Ishikawa (cell line): ENCODE measurements around the gene HHAT.

ENCODE experiments used
- CEBPB ChIP-seq: IDR thresholded peaks from 2 replicates; pipeline ENCODE4 v1.6.1; 2012
- CREB1 ChIP-seq: IDR thresholded peaks from 2 replicates; pipeline ENCODE4 v1.6.1; 2012; ENCODE audit warnings: low read depth
- EGR1 ChIP-seq: IDR thresholded peaks from 2 replicates; pipeline ENCODE4 v1.6.1; 2012
- EP300 ChIP-seq: IDR thresholded peaks from 2 replicates; pipeline ENCODE4 v1.6.1; 2012; ENCODE audit warnings: borderline replicate concordance
- FOXM1 ChIP-seq: IDR thresholded peaks from 2 replicates; pipeline ENCODE4 v1.6.1; 2012; ENCODE audit warnings: low read depth, borderline replicate concordance
- NFIC ChIP-seq: IDR thresholded peaks from 2 replicates; pipeline ENCODE4 v1.6.1; 2012
- RAD21 ChIP-seq: IDR thresholded peaks from 2 replicates; pipeline ENCODE4 v1.6.1; 2012; ENCODE audit warnings: low read depth
- REST ChIP-seq: IDR thresholded peaks from 2 replicates; pipeline ENCODE4 v1.6.1; 2012; ENCODE audit warnings: low read depth, mild to moderate bottlenecking
- TAF1 ChIP-seq: IDR thresholded peaks from 2 replicates; pipeline ENCODE4 v1.6.1; 2012; ENCODE audit warnings: low read depth, mild to moderate bottlenecking
- TCF12 ChIP-seq: IDR thresholded peaks from 2 replicates; pipeline ENCODE4 v1.6.1; 2012; ENCODE audit warnings: low read depth
- TEAD4 ChIP-seq: IDR thresholded peaks from 2 replicates; pipeline ENCODE4 v1.6.1; 2012
- USF1 ChIP-seq: IDR thresholded peaks from 2 replicates; pipeline ENCODE4 v1.6.1; 2012
- YY1 ChIP-seq: IDR thresholded peaks from 2 replicates; pipeline ENCODE4 v1.6.1; 2012; ENCODE audit warnings: low read depth
- ZBTB7A ChIP-seq: IDR thresholded peaks from 2 replicates; pipeline ENCODE4 v1.6.1; 2012; ENCODE audit warnings: low read depth
- TF ChIP-seq, protein P1 (sequence below): IDR thresholded peaks from 2 replicates; pipeline ENCODE4 v1.6.1; 2012

The HHAT gene

GRCh38 chr1:210394281-210394821, 65.6 kb downstream of the HHAT start:
- TF ChIP-seq CREB1 = no peak
- no peak for TF ChIP-seq EP300
- no peak for TF ChIP-seq EGR1
- TF ChIP-seq REST = no peak

- no peak for TF ChIP-seq USF1
These were observed 67.8 kb downstream of the HHAT start for GRCh38 chr1:210396541-210396940.

- no peak for TF ChIP-seq RAD21
- no peak for TF ChIP-seq TCF12
- TF ChIP-seq USF1 = no peak
- TF ChIP-seq, protein P1, sequence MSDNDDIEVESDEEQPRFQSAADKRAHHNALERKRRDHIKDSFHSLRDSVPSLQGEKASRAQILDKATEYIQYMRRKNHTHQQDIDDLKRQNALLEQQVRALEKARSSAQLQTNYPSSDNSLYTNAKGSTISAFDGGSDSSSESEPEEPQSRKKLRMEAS = no peak
- TF ChIP-seq CREB1 = no peak
- TF ChIP-seq REST = no peak
- no peak for TF ChIP-seq TAF1
- TF ChIP-seq NFIC = no peak
- no peak for TF ChIP-seq FOXM1
- TF ChIP-seq EGR1 = no peak
- no peak for TF ChIP-seq ZBTB7A
- no peak for TF ChIP-seq CEBPB
- no peak for TF ChIP-seq YY1
- TF ChIP-seq EP300 = no peak
- no peak for TF ChIP-seq TEAD4
These were observed 68.5 kb downstream of the HHAT start for GRCh38 chr1:210397252-210397651.

- TF ChIP-seq NFIC (no peak), EGR1 (no peak), REST (no peak), EP300 (no peak)
These were observed 69.0 kb downstream of the HHAT start for GRCh38 chr1:210397681-210398080.

GRCh38 chr1:210398466-210398865, 69.8 kb downstream of the HHAT start:
- TF ChIP-seq RAD21 = no peak
- TF ChIP-seq, protein P1 = no peak
- TF ChIP-seq CREB1 = no peak
- TF ChIP-seq TEAD4 = no peak
- no peak for TF ChIP-seq CEBPB
- TF ChIP-seq ZBTB7A = no peak
- TF ChIP-seq TAF1 = no peak
- TF ChIP-seq NFIC = no peak
- no peak for TF ChIP-seq FOXM1
- no peak for TF ChIP-seq EGR1
- TF ChIP-seq REST = no peak
- no peak for TF ChIP-seq YY1
- no peak for TF ChIP-seq USF1
